Right cardiac atrium (tissue), 5 donors: ENCODE results near the gene BLTP3B. TPM values are rescaled to one million over a fixed set of nuclear protein-coding genes. Genes with fewer than 3 reads are reported as not detected.
"Not testable (repeated sequence)": the region's sequence is repeated elsewhere in the genome, so short reads cannot be mapped to it uniquely, and the experiment has no call there.

Experiments
- ATAC-seq, 2 donors: fragments of 200-7000 bp; cut with Tn5 transposase; one replicate each; pipeline versions ENCODE4 v1.8.0 to v1.9.1; 2020; ENCODE audit warnings: moderate library complexity in 2 of 2, mild to moderate bottlenecking in 1 of 2
- DNase-seq, 3 donors: peaks; one replicate each; pipeline ENCODE4 v3.0.0-alpha.2; 2020
- H3K27ac ChIP-seq: one replicate; pipeline ENCODE4 v1.5.1; 2013; ENCODE audit warnings: mild to moderate bottlenecking, low read length, control low read depth, moderate library complexity
- H3K27me3 ChIP-seq: one replicate; pipeline ENCODE4 v1.6.1; 2013; ENCODE audit not compliant: control insufficient read depth, insufficient read depth
- H3K4me1 ChIP-seq: one replicate; pipeline ENCODE4 v1.6.1; 2013; ENCODE audit warnings: low read length; ENCODE audit not compliant: control insufficient read depth, insufficient read depth
- H3K4me3 ChIP-seq: one replicate; pipeline ENCODE4 v1.5.1; 2013; ENCODE audit warnings: low read length, control low read depth
- H3K9me3 ChIP-seq: one replicate; pipeline ENCODE4 v1.6.1; 2013; ENCODE audit warnings: low read length; ENCODE audit not compliant: control insufficient read depth
- WGBS: extraction: QIAGEN DNeasy Blood & Tissue Kit; methylation state at CpG from one replicate; pipeline ENCODE4 v1.1.7; 2013; 5-methylcytosine and 5-hydroxymethylcytosine counted together
- intact Hi-C, 4 donors: fragments of 100-400 bp; cut with DNase I; formaldehyde crosslinking; loops; one replicate each; pipeline versions ENCODE4 v1.11.0 to v1.14.0; 2022 to 2023
- long read RNA-seq, 4 donors: library from polyadenylated mRNA; unstranded; transcript quantifications; one replicate each; pipeline ENCODE4 v2.0.0, GENCODE V29; 2020 to 2021
- polyA plus RNA-seq: library from polyadenylated mRNA; stranded (reverse); fragments of 200-250 nt; gene quantifications from one replicate; pipeline ENCODE4 v1.2.3, GENCODE V29; 2013
- total RNA-seq, 4 donors: library from RNA; stranded (reverse); fragmentation: NEBNext Ultra II Directional; extraction: Animal tissue kit (Norgen Biotek cat#: 25700); gene quantifications; one replicate each; pipeline ENCODE4 v1.2.1, GENCODE V29; 2021
- donor health status: healthy with polysubstance abuse.
- donor health status: DM: no; HTN: yes; CAD: no.
- donor health status: DM: no; HTN: no; CAD: no.
- donor health status: DM: no; HTN: yes; CAD: no; lungs with severe emphysema.
- donor health status: DM: yes; HTN: yes; CAD: no.

BLTP3B gene, protein sequence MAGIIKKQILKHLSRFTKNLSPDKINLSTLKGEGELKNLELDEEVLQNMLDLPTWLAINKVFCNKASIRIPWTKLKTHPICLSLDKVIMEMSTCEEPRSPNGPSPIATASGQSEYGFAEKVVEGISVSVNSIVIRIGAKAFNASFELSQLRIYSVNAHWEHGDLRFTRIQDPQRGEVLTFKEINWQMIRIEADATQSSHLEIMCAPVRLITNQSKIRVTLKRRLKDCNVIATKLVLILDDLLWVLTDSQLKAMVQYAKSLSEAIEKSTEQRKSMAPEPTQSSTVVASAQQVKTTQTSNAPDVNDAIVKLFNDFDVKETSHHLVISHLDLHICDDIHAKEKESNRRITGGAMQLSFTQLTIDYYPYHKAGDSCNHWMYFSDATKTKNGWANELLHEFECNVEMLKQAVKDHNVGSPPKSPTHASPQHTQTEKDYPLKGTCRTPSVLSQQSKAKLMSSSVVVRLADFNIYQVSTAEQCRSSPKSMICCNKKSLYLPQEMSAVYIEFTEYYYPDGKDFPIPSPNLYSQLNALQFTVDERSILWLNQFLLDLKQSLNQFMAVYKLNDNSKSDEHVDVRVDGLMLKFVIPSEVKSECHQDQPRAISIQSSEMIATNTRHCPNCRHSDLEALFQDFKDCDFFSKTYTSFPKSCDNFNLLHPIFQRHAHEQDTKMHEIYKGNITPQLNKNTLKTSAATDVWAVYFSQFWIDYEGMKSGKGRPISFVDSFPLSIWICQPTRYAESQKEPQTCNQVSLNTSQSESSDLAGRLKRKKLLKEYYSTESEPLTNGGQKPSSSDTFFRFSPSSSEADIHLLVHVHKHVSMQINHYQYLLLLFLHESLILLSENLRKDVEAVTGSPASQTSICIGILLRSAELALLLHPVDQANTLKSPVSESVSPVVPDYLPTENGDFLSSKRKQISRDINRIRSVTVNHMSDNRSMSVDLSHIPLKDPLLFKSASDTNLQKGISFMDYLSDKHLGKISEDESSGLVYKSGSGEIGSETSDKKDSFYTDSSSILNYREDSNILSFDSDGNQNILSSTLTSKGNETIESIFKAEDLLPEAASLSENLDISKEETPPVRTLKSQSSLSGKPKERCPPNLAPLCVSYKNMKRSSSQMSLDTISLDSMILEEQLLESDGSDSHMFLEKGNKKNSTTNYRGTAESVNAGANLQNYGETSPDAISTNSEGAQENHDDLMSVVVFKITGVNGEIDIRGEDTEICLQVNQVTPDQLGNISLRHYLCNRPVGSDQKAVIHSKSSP (N-terminal part only)
- total RNA-seq (10 to 100 TPM; 13.8 to 20.1 (median 15.9) TPM), polyA plus RNA-seq (6.5 TPM)
- long read RNA-seq, donor 1, partial matches to known transcripts = 13 of 18 reads
- long read RNA-seq, donor 1, other reads (novel, unspliced or antisense) = 4 of 18 reads
- long read RNA-seq, donor 2, full-length matches to known transcripts = 3 of 6 reads
- long read RNA-seq, donor 2, partial matches to known transcripts = 2 of 6 reads
- long read RNA-seq, donor 2, other reads (novel, unspliced or antisense) = 1 of 6 reads
- long read RNA-seq, donor 3, full-length matches to known transcripts = 7 of 50 reads
- long read RNA-seq, donor 3, partial matches to known transcripts = 37 of 50 reads
- long read RNA-seq, donor 3, other reads (novel, unspliced or antisense) = 6 of 50 reads
- long read RNA-seq, donor 4, full-length matches to known transcripts = 2 of 5 reads
- long read RNA-seq, donor 4, partial matches to known transcripts = 2 of 5 reads
- long read RNA-seq, donor 4, other reads (novel, unspliced or antisense) = 1 of 5 reads

DNA sequence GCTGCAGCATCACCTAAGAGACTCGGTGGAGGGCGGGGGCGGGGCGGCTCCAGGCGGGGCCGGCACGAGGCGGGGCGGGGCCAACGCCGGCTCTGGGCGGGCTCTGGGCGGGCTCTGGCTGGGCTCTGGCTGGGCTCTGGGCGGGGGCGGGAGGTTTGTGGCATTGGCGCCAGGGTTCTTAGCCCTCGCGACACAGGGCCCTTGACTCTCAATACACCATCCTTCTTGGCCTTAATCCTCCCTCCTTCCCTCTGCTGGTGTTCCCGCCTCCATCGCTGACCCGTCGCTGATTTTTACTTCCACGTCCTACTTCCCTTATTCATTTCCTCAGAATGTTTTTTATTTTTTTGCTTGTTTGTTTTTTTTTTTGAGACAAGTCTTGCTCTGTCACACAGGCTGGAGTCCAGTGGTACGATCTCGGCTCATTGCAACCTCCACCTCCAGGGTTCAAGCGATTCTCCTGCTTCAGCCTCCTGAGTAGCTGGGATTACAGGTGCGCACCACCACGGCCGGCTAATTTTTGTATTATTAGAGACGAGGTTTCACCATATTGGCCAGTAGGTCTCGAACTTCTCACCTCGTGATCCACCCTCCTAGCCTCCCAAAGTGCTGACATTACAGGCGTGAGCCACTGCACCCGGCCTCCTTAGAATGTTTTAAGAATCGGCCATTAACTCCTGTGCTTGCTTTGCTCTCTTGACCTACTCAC is at the start of gene BLTP3B:
Gene BLTP3B, minus strand, starts transcription at position 24 of the 709 bp plus-strand sequence. CDS start 239 bp downstream, outside the sequence.
- H3K4me3 ChIP-seq = peak within 1 kb of the TSS; percentile 95
- H3K27ac ChIP-seq = peak within 1 kb of the TSS; percentile 97
- no peaks in the 10 kb centered on the region for H3K9me3 ChIP-seq
- 24% methylated on average over 35 of the region's 35 CpGs for WGBS
- peaks cover 2% of the 10 kb centered on the region for H3K4me1 ChIP-seq
- intact Hi-C loops = loop anchor here in 1 of 4 donors (5.0 kb wide), 1 partner anchor 59 kb away; the partner anchor contains the start of gene ACTR6
- H3K27me3 ChIP-seq = no peaks in the 10 kb centered on the region
- peak; percentile 93 to 98 (median 97) for DNase-seq
- ATAC-seq = peak; percentile 99 to 100

DNA sequence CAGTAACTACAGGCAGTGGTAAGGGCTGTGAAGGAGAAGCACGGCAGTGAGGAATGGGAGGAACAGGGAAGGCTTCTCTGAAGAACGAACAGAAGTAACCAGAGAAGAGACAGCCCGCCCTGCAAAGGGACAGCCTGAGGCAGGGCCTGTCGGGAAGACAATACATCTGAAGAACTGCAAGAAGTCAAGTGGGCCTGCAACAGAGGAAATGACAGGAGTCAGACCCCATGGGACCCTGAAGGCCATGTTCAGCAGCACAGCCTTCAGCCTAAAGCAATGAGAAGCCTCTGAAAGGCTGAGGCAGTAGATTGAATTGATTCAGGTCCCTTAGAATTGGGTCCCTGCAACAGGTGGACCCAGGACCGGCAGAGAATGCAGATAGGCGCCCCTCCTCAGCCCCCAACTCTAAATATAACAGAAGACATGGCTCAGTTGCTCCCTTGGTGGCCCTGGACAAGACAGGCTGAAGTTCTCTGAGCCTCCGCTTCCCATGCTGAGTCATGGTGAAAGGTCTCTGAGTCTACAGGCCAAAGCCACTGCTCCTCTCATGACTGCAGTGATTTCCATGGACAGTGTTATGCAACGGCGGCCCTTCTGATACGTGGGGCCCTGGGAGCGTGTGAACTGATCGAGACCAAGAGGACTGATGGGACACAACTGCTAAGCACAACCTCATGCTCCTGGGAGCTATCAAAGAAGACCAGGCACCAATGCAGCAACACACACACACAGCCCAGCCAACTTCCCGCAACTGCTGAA is 47.1 kb upstream of the BLTP3B start:
- H3K4me3 ChIP-seq = no peak overlapping the region
- intact Hi-C loops = no loop called here
- 82% methylated on average over 13 of the region's 13 CpGs for WGBS
- H3K27me3 ChIP-seq = no peaks in the 10 kb centered on the region
- ATAC-seq (no peak), DNase-seq (peak in 2 of 3 donors; percentile 41 to 62)
- H3K4me1 ChIP-seq = peaks cover 2% of the 10 kb centered on the region
- H3K27ac ChIP-seq = no peak overlapping the region
- no peaks in the 10 kb centered on the region for H3K9me3 ChIP-seq

DNA sequence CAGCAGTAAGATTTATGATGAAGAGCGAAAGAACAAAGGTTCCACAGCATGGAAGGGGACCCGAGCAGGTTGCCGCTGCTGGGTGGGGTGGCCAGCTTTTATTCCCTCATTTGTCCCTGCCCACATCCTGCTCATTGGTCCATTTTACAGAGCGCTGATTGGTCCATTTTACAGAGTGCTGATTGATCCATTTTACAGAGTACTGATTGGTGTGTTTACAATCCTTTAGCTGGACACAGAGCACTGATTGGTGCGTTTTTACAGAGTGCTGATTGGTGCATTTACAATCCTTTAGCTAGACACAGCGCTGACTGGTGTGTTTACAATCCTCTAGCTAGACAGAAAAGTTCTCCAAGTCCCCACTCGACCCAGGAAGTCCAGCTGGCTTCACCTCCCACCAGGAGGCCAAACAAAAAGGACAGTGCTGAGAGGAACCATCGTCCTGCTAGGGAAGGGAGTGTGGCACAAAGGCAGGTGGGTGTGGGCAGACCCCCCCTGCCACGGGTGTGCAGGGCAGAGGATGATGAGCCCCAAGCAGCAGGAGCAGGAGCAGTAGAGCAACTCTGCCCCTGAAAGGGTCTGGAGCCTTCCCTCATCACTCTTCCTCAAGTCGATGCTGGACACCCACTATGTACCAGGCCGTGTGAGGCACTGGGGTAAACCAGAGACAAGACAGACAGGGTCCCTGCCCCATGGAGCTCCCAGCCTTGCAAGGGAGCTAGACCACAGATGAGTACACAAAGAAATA is 46.4 kb upstream of the BLTP3B start:
- WGBS = 89% methylated on average over 11 of the region's 11 CpGs
- intact Hi-C loops, H3K27ac ChIP-seq, ATAC-seq, H3K4me3 ChIP-seq, H3K9me3 ChIP-seq, DNase-seq, H3K4me1 ChIP-seq, H3K27me3 ChIP-seq: not testable (repeated sequence)

DNA sequence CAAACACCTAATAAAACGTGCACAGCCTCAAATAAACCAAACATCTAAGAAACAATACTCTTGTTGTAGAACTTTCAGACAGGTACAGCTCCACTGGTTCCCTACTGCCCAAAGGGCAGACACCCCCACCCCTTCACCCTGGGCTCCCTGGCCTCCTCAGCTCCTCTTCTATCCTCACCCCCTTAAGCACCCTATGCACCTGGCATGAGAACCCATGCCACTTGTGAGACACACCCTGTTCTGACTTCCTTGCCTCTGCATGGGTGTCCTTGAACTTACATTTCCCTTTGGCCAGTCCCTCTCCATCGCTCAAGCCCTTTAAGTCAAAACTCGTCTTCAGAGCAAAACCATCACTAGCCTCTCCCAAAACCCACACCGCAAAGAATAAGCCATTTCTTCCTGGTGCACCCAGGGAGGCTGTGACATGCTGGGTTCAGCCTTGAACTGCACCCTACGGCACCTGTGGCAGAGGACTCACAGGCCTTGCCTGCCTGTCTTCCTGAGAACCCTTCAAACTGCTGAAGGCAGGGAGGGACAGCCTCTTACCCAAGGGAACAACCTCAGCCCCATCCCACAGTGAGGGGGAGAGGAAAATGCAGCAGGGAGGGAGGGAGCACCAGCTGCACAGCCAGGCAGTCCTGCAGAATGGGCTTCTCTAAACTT is 45.3 kb upstream of the BLTP3B start:
- no peak overlapping the region for H3K27ac ChIP-seq
- 91% methylated on average over 5 of the region's 5 CpGs for WGBS
- peaks cover 2% of the 10 kb centered on the region for H3K4me1 ChIP-seq
- ATAC-seq = no peak
- H3K4me3 ChIP-seq = no peak overlapping the region
- H3K27me3 ChIP-seq = no peaks in the 10 kb centered on the region
- H3K9me3 ChIP-seq = no peaks in the 10 kb centered on the region
- DNase-seq = no peak
- intact Hi-C loops = no loop called here

DNA sequence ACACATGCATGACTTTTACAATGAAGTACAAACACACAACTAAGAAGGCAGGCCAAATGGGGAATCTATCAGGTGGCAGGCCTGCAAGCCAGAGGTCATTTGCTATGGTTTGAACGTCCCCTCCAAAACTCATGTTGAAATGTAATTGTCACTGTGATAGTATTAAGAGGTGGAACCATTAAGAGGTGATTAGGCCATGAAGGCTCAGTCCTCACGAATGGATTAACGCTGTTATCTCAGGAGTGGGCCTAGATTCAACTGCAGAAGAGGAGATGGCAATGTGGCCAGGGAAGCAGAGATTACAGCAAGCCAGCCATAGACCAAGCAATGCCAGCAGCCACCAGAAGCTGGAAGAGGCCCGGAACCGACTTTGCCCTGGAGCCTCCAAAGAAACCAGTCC is 44.4 kb upstream of the BLTP3B start:
- 69% methylated on average over 5 of the region's 5 CpGs for WGBS
- ATAC-seq = no peak
- Histone ChIP-seq H3K27ac (no peak overlapping the region), H3K4me3 (no peak overlapping the region), H3K9me3 (no peaks in the 10 kb centered on the region), H3K27me3 (no peaks in the 10 kb centered on the region), H3K4me1 (peaks cover 2% of the 10 kb centered on the region)
- intact Hi-C loops = no loop called here
- no peak for DNase-seq

DNA sequence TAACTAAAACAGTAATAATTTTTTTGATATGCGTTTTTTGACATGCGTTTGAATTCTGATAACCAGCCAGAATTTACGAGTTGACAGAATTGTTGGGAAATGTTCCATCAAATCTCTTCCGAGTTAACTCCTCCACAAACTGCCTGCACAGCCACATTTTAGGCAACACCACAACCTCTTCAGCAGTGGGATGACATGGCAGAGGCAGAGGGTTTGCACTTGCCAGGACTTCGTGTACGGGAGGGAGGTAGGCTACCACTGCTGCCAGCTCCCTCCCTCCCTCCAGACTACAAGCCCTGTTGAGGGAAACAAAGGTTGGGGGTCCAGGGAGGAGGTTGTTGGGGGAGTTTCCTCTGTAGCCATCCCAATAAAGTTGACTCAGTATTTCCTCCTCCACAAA is 43.4 kb upstream of the BLTP3B start:
- Histone ChIP-seq H3K4me3 (no peak overlapping the region), H3K4me1 (peaks cover 2% of the 10 kb centered on the region), H3K27ac (no peak overlapping the region), H3K27me3 (no peaks in the 10 kb centered on the region), H3K9me3 (no peaks in the 10 kb centered on the region)
- 39% methylated on average over 6 of the region's 6 CpGs for WGBS
- ATAC-seq = peak; percentile 57 to 66
- DNase-seq = peak in 1 of 3 donors; percentile 51
- intact Hi-C loops = no loop called here

DNA sequence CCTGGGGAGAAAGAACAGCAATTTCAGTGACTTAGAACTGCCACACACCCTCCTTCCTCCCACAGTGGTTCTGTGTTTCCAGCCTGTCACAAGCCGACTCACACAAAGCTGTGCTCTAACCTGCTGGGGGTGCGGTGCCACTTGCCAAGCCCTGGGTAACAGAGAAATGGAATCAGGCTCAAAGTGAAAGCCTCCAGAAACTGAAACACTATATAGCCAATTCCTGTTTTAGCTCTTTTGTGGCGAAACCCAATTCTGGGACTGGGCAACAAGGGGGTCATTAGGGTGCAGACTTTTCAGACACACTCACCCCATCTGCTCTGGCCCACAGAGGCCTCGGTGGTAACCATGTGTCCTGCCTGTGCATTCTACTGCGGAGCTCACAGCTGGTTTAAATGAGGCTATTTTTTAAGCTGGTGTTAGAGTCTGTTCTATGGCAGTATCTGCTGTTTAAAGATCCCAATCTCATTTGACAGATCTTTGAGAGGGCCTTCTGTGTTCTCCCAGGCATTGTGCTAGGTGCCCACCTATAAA is 42.8 kb upstream of the BLTP3B start:
- ATAC-seq = peak; percentile 20 to 37
- Histone ChIP-seq H3K4me1 (peaks cover 2% of the 10 kb centered on the region), H3K27me3 (no peaks in the 10 kb centered on the region), H3K9me3 (no peaks in the 10 kb centered on the region), H3K4me3 (peak overlapping the region; percentile 17), H3K27ac (no peak overlapping the region)
- peak in 1 of 3 donors; percentile 59 for DNase-seq
- intact Hi-C loops = no loop called here
- 53% methylated on average over 5 of the region's 5 CpGs for WGBS

DNA sequence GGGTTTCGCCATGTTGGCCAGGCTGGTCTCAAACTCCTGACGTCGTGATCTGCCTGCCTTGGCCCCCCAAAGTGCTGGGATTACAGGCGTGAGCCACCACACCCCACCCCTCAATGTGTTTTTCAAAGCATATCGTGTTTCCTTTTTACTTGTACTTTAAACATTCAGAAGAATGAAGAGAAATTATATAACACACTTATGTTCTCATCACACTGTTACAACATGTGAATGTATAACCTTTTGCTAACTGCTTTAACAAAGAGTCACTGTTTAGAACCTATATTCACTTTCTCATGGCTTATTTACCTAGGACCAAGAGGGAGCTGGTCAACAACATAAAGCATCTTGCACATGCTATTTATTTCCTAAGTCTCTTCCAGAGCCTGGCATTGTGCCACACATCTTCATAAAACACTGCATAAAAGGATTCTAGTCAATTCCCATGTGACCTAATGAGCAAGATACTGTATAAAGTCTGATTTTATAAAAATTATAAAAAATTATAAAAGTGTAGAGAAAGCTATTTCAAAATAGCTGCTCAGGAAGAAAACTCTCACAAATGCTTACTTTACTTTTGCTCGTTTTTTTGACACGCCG is 42.0 kb upstream of the BLTP3B start:
- 89% methylated on average over 8 of the region's 8 CpGs for WGBS
- ATAC-seq (no peak), DNase-seq (no peak)
- H3K27ac ChIP-seq = no peak overlapping the region
- H3K27me3 ChIP-seq = no peaks in the 10 kb centered on the region
- peaks cover 2% of the 10 kb centered on the region for H3K4me1 ChIP-seq
- H3K4me3 ChIP-seq = no peak overlapping the region
- intact Hi-C loops = no loop called here
- no peaks in the 10 kb centered on the region for H3K9me3 ChIP-seq
